BLaER1 (cell line): ENCODE measurements around the gene TIE1.
"Not testable (repeated sequence)": the region's sequence is repeated elsewhere in the genome, so short reads cannot be mapped to it uniquely, and the experiment has no call there.

Experiments
- H3K27ac ChIP-seq: shearing (Covaris generic); formaldehyde crosslinking; 2 replicates; pipeline ENCODE4 v1.8.1; 2022
- H3K27me3 ChIP-seq: shearing (Covaris generic); formaldehyde crosslinking; 2 replicates; pipeline ENCODE4 v1.8.1; 2022
- H3K36me3 ChIP-seq: shearing (Covaris generic); formaldehyde crosslinking; 2 replicates; pipeline ENCODE4 v1.8.1; 2022
- H3K4me1 ChIP-seq: shearing (Covaris generic); formaldehyde crosslinking; 2 replicates; pipeline ENCODE4 v1.8.1; 2022
- H3K4me2 ChIP-seq: shearing (Covaris generic); formaldehyde crosslinking; 2 replicates; pipeline ENCODE4 v1.8.1; 2022
- H3K4me3 ChIP-seq: shearing (Covaris generic); formaldehyde crosslinking; 2 replicates; pipeline ENCODE4 v1.8.1; 2022
- H3K9ac ChIP-seq: shearing (Covaris generic); formaldehyde crosslinking; 2 replicates; pipeline ENCODE4 v1.8.1; 2022
- H3K9me3 ChIP-seq: shearing (Covaris generic); formaldehyde crosslinking; 2 replicates; pipeline ENCODE4 v1.8.1; 2022
- H4K20me1 ChIP-seq: shearing (Covaris generic); formaldehyde crosslinking; 2 replicates; pipeline ENCODE4 v1.8.1; 2022
- Cebpa-rat ChIP-seq: shearing (Covaris generic); IDR thresholded peaks from 2 replicates; pipeline ENCODE4 v1.8.1; 2022

Gene TIE1

GRCh38 chr1:43367026-43367903, 66.5 kb downstream of the TIE1 start:
- no peaks in the 10 kb centered on the region for H3K9me3 ChIP-seq
- peaks cover 22% of the 10 kb centered on the region for H4K20me1 ChIP-seq
- peak overlapping the region; percentile 86 for H3K9ac ChIP-seq
- TF ChIP-seq Cebpa-rat: no peak
- H3K27ac ChIP-seq: peak overlapping the region; percentile 88
- H3K27me3 ChIP-seq: no peaks in the 10 kb centered on the region
- peak overlapping the region; percentile 95 for H3K4me2 ChIP-seq
- H3K4me3 ChIP-seq: peak overlapping the region; percentile 79
- peaks cover 38% of the 10 kb centered on the region for H3K36me3 ChIP-seq
- H3K4me1 ChIP-seq: peaks cover 33% of the 10 kb centered on the region

DNA sequence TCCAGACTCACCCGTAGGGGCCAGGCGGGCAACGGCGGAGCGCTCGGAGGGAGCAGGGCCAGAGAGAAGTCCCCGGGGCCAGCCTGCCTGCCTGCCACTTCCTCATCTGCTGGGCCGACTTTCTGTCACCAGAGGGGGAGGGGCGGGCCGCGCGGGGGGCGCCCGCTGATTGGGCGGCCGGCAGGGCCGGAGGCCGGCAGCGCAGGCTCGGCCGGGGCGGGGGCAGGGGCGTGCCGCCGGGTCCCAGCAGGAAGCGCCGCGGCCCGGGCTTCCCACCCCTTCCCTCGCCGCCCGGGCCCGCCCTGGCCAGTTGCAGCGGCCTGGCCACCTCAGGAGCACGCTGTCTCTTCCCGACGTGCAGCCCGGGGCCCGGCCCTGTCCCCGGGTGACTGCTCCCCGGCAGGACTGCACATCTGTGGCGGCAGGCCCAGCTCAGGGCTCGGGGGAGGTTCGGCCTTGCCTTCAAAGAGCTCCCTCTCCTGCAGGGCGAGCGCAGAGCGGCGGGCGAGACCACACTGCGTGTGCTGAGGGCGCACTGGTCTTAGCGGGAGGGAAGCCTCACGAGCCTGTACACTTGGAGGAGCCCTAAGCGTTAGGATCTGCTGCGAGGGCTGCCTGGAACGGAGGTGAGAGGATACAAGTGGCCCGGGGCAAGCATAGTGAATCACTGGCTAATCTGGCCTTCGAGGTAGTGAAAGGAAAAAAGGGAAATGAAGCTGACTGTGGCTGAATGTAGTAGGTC, 67.3 kb downstream of the TIE1 start, which contains the start of gene ELOVL1:
Gene ELOVL1, minus strand, starts transcription at position 108 of the 742 bp plus-strand sequence. CDS start 2,402 bp downstream, outside the sequence.
- Histone ChIP-seq H3K27ac (peak within 1 kb of the TSS; percentile 88), H3K36me3 (peaks cover 30% of the 10 kb centered on the region), H3K9ac (peak within 1 kb of the TSS; percentile 86), H3K4me2 (peak within 1 kb of the TSS; percentile 95), H3K9me3 (no peaks in the 10 kb centered on the region), H3K27me3 (no peaks in the 10 kb centered on the region), H3K4me3 (peak within 1 kb of the TSS; percentile 79), H4K20me1 (peaks cover 18% of the 10 kb centered on the region), H3K4me1 (peaks cover 33% of the 10 kb centered on the region)
- no peak for TF ChIP-seq Cebpa-rat

GRCh38 chr1:43368646-43369020, 67.9 kb downstream of the TIE1 start:
- peaks cover 30% of the 10 kb centered on the region for H3K4me1 ChIP-seq
- TF ChIP-seq Cebpa-rat: no peak
- peak overlapping the region; percentile 88 for H3K27ac ChIP-seq

GRCh38 chr1:43369779-43370178, 69.0 kb downstream of the TIE1 start:
- peaks cover 28% of the 10 kb centered on the region for H3K4me1 ChIP-seq
- peaks cover 13% of the 10 kb centered on the region for H3K36me3 ChIP-seq
- peaks cover 16% of the 10 kb centered on the region for H4K20me1 ChIP-seq
- not testable (repeated sequence) for H3K4me3 ChIP-seq, H3K9me3 ChIP-seq, H3K27ac ChIP-seq, H3K27me3 ChIP-seq, H3K9ac ChIP-seq, H3K4me2 ChIP-seq

More at GRCh38 chr1:43368646-43369020, 67.9 kb downstream of the TIE1 start:
- Histone ChIP-seq H3K9me3 (no peaks in the 10 kb centered on the region), H3K36me3 (peaks cover 24% of the 10 kb centered on the region), H3K9ac (peak overlapping the region; percentile 86), H4K20me1 (peaks cover 16% of the 10 kb centered on the region), H3K27me3 (no peaks in the 10 kb centered on the region), H3K4me2 (peak overlapping the region; percentile 75), H3K4me3 (peak overlapping the region; percentile 79)

- peaks cover 13% of the 10 kb centered on the region for H4K20me1 ChIP-seq
- no peak overlapping the region for H3K9ac ChIP-seq
- H3K36me3 ChIP-seq: peaks cover 5% of the 10 kb centered on the region
- H3K27ac ChIP-seq: no peak overlapping the region
- peaks cover 25% of the 10 kb centered on the region for H3K4me1 ChIP-seq
- no peaks in the 10 kb centered on the region for H3K9me3 ChIP-seq
- no peak overlapping the region for H3K4me3 ChIP-seq
- H3K4me2 ChIP-seq: no peak overlapping the region
- no peak for TF ChIP-seq Cebpa-rat
- H3K27me3 ChIP-seq: no peaks in the 10 kb centered on the region
Observed at GRCh38 chr1:43370564-43370963, 69.8 kb downstream of the TIE1 start.

DNA sequence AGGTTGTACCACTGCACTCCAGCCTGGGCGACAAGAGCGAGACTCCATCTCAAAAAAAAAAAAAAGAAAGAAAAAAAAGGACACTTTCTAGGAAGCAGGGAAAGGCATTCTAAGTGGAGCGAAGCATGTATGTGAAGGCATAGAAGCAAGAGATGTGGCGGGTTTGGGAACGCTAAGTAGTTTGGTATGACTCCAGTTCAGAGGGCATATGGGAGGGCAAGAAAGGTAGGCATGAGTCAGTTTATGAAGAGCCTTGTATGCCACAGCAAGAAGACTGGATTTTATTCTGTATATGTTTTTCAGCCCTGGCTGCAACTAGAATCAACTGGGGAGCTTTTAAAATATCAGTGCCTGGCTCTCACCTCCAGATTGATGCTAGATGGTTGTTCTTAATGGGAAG, 71.4 kb downstream of the TIE1 start:
- no peaks in the 10 kb centered on the region for H3K27me3 ChIP-seq
- no peak overlapping the region for H3K4me3 ChIP-seq
- H4K20me1 ChIP-seq: no peaks in the 10 kb centered on the region; the same call in 1 of the 2 replicates
- H3K4me2 ChIP-seq: no peak overlapping the region
- H3K9ac ChIP-seq: no peak overlapping the region
- no peak overlapping the region for H3K27ac ChIP-seq
- no peak for TF ChIP-seq Cebpa-rat
- no peaks in the 10 kb centered on the region for H3K36me3 ChIP-seq
- H3K9me3 ChIP-seq: no peaks in the 10 kb centered on the region
- H3K4me1 ChIP-seq: peaks cover 9% of the 10 kb centered on the region
